ENCODE data around the gene DTX3L.

The DTX3L gene

GRCh38 chr3:122608916-122609315 is 44.8 kb downstream of the DTX3L start:
- FAIRE-seq: no peak

GRCh38 chr3:122609798-122610559 is 45.8 kb downstream of the DTX3L start:
- no peak for FAIRE-seq

- FAIRE-seq: no peak
Observed at GRCh38 chr3:122612696-122613095, 48.6 kb downstream of the DTX3L start.

GRCh38 chr3:122615303-122615702 is 51.2 kb downstream of the DTX3L start:
- no peak for FAIRE-seq

- no peak for FAIRE-seq
Observed at GRCh38 chr3:122618614-122619013, 54.5 kb downstream of the DTX3L start.

GRCh38 chr3:122619040-122619439 is 54.9 kb downstream of the DTX3L start:
- FAIRE-seq: no peak

- FAIRE-seq: no peak
Observed at GRCh38 chr3:122620399-122620798, 56.3 kb downstream of the DTX3L start.

GRCh38 chr3:122621112-122621511 is 57.0 kb downstream of the DTX3L start:
- FAIRE-seq: no peak

- no peak for FAIRE-seq
Observed at GRCh38 chr3:122623031-122623829, 59.1 kb downstream of the DTX3L start.
